K562 (cell line): ENCODE data around the gene LAT.

ENCODE experiments used
- MEF2A ChIP-seq: IDR thresholded peaks from 2 replicates; pipeline ENCODE4 v1.6.1; 2011; ENCODE audit warnings: low read depth, mild to moderate bottlenecking, low read length, moderate library complexity; ENCODE audit not compliant: control insufficient read depth
- MYNN ChIP-seq, 2 experiments: sonication (generic); formaldehyde crosslinking in 1 of 2; IDR thresholded peaks; 2 replicates each; pipeline versions ENCODE4 v1.5.0 to v1.6.1; 2016 to 2020; ENCODE audit warnings: antibody characterized with exemption in 1 of 2, missing genetic modification reagents in 1 of 2
- NFRKB ChIP-seq: fragments of 450-650 bp; IDR thresholded peaks from 2 replicates; pipeline ENCODE4 v1.6.1; 2016; ENCODE audit warnings: low read depth
- NONO ChIP-seq, 2 experiments: fragments of 200-400 bp in 1 of 2; fragments of 450-650 bp in 1 of 2; formaldehyde crosslinking in 1 of 2; IDR thresholded peaks; 2 replicates each; pipeline ENCODE4 v1.6.1; 2017; ENCODE audit warnings: low read depth in 2 of 2, mild to moderate bottlenecking in 2 of 2, moderate library complexity in 2 of 2, low read length in 1 of 2
- RBM17 ChIP-seq: fragments of 200-400 bp; formaldehyde crosslinking; IDR thresholded peaks from 2 replicates; pipeline ENCODE4 v1.6.1; 2017; ENCODE audit warnings: low read depth, mild to moderate bottlenecking, low read length, borderline replicate concordance
- TF ChIP-seq, protein P1 (sequence below): sonication (generic); formaldehyde crosslinking; IDR thresholded peaks from 2 replicates; pipeline ENCODE4 v1.8.1; 2023; ENCODE audit warnings: mild to moderate bottlenecking, missing genetic modification reagents

DNA sequence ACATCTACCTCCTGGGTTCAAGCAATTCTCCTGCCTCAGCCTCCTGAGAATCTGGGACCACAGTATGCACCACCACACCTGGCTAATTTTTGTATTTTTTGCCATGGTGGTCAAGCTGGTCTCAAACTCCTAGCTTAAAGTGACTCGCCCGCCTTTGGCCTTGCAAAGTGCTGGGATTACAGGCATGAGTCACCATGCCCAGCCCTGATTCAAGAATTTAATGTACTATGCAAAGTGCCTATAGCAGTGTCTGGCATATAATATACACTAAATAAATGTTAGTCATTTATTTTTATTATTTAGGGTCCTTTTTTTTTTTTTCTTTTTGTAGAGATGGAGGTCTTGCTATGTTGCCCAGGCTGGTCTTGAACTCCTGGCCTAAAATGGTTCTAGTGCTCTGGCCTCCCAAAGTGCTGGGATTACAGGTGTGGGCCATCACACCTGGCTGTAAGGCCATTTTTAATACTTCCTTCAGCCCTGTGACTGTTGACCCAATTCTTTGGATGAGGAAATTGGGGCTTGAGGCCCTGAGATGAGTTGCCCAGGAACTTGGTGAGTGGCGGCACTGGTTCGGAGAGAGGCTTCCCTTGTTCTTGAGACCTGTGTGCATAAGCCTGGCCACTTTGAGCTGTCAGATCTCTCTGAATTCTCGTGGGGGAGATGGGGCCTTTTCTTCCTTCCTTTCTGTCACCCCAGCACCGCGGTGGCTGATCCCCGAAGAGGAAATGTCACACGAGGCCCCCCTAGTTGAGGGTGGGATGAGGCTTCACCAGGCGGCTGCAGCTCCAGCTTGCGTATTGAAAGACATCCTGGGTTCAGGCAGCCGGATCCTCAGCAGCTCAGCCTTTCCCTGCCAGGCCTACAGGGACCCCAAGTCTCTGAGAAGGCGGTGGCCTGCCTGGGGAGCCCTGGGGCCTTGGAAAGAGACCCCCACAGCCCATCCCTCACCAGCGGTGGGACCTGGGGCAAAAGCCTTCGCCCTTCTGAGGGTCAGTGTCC lies 38.7 kb downstream of the LAT start:
- no peak for TF ChIP-seq MEF2A
- no peak for TF ChIP-seq NFRKB
- no peak for TF ChIP-seq MYNN (IDR thresholded peaks at IDR 0.05)
- TF ChIP-seq MYNN (CRISPR knock-in tag; IDR thresholded peaks at IDR 0.05) = no peak
- TF ChIP-seq NONO (IDR thresholded peaks at IDR 0.05; ENCODE audit: low read depth in 2 of 2, low read length in 1 of 2) = no peak
- TF ChIP-seq RBM17 = no peak
- TF ChIP-seq, protein P1, sequence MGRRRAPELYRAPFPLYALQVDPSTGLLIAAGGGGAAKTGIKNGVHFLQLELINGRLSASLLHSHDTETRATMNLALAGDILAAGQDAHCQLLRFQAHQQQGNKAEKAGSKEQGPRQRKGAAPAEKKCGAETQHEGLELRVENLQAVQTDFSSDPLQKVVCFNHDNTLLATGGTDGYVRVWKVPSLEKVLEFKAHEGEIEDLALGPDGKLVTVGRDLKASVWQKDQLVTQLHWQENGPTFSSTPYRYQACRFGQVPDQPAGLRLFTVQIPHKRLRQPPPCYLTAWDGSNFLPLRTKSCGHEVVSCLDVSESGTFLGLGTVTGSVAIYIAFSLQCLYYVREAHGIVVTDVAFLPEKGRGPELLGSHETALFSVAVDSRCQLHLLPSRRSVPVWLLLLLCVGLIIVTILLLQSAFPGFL (CRISPR knock-in tag) = no peak
